ENCODE data around the gene DPY19L3. TPM values are rescaled to one million over a fixed set of nuclear protein-coding genes. Genes with fewer than 3 reads are reported as not detected.

DPY19L3 gene
- total RNA-seq, 2 experiments from 2014 or later: 7.3 to 8.5 TPM

DNA sequence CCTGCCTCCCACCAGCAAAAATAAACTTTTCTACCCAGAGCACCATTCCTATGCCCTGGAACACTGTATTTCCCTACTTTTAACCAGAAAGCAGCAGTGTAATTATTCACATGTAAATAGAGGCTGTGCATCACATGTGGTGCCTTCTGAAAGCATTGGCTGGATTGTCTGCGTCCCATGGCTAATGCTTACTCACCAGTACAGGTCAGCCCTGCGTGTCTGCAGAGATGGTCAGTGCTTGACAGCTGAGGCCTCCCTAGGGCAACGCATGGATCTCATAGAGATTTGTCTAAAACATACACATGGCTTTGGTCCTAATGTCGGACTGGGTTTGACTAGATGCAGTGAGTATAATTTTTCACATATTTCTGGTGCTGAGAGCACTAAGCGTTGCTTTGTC lies 64.2 kb downstream of the DPY19L3 start:
- no peak for DNase-seq
- intact Hi-C loops (cut with DNase I, micrococcal nuclease): no loop called here
- no peak overlapping the region for H3K4me3 ChIP-seq (ENCODE audit: low read length)
- CTCF ChIA-PET: no interaction called here
- TF ChIP-seq, protein P1, sequence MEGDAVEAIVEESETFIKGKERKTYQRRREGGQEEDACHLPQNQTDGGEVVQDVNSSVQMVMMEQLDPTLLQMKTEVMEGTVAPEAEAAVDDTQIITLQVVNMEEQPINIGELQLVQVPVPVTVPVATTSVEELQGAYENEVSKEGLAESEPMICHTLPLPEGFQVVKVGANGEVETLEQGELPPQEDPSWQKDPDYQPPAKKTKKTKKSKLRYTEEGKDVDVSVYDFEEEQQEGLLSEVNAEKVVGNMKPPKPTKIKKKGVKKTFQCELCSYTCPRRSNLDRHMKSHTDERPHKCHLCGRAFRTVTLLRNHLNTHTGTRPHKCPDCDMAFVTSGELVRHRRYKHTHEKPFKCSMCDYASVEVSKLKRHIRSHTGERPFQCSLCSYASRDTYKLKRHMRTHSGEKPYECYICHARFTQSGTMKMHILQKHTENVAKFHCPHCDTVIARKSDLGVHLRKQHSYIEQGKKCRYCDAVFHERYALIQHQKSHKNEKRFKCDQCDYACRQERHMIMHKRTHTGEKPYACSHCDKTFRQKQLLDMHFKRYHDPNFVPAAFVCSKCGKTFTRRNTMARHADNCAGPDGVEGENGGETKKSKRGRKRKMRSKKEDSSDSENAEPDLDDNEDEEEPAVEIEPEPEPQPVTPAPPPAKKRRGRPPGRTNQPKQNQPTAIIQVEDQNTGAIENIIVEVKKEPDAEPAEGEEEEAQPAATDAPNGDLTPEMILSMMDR (IDR thresholded peaks at IDR 0.05): no peak
- ATAC-seq (ENCODE audit: poor library complexity): no peak
- H3K36me3 Mint-ChIP-seq (ENCODE audit: low read depth): peaks cover 7% of the 10 kb centered on the region
- H3K4me1 ChIP-seq (ENCODE audit: insufficient read depth, low read length): no peaks in the 10 kb centered on the region
- no peak overlapping the region for H3K27ac ChIP-seq (ENCODE audit: low read depth in 1 of 2, low read length in 2 of 2)
- no peaks in the 10 kb centered on the region for H3K36me3 ChIP-seq (ENCODE audit: insufficient read depth, low read length)
- POLR2A ChIA-PET: no interaction called here
- no peak overlapping the region for H3K4me3 Mint-ChIP-seq
- H3K27ac Mint-ChIP-seq: no peak overlapping the region
- H3K9me3 ChIP-seq (ENCODE audit: control insufficient read depth in 1 of 2, insufficient read depth in 1 of 2, low read length in 2 of 2): no peaks in the 10 kb centered on the region
- H3K4me1 Mint-ChIP-seq (ENCODE audit: low read depth): peaks cover 6% of the 10 kb centered on the region
- no peaks in the 10 kb centered on the region for H3K9me3 Mint-ChIP-seq
- no peaks in the 10 kb centered on the region for H3K27me3 Mint-ChIP-seq
- no peaks in the 10 kb centered on the region for H3K27me3 ChIP-seq (ENCODE audit: control insufficient read depth in 1 of 2, insufficient read depth in 2 of 2, low read length in 2 of 2)

DNA sequence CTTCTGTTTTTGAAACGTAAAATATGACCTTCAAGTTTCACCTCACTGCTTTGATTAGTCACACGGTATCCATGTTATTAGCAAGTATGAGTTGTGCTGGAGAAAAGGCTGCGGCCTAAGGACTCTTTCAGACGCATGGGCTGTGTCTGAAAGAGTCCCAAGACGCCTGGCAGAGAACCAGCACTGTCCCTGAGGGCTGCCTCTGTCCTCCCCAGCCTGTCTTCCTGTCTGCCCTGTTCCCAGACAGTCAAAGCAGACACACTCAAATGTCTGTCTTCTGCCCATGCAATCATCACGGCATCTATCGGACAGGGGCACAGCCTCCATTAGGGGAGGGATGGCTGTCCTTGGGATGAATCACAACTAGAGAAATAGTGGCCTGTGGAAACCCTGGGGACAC lies 65.5 kb downstream of the DPY19L3 start:
- CTCF ChIA-PET: interaction anchor here (0.7 kb wide), 1 partner anchor 454 kb away, joined by 3 read pairs; no protein-coding TSS in a partner anchor
- Mint-ChIP-seq H3K4me1 (ENCODE audit: low read depth) (peaks cover 6% of the 10 kb centered on the region), H3K27me3 (no peaks in the 10 kb centered on the region), H3K9me3 (no peaks in the 10 kb centered on the region), H3K4me3 (no peak overlapping the region), H3K36me3 (ENCODE audit: low read depth) (peaks cover 7% of the 10 kb centered on the region), H3K27ac (no peak overlapping the region)
- DNase-seq (no peak), ATAC-seq (ENCODE audit: poor library complexity) (no peak)
- Histone ChIP-seq H3K27me3 (ENCODE audit: control insufficient read depth in 1 of 2, insufficient read depth in 2 of 2, low read length in 2 of 2) (no peaks in the 10 kb centered on the region), H3K4me3 (ENCODE audit: low read length) (no peak overlapping the region), H3K36me3 (ENCODE audit: insufficient read depth, low read length) (no peaks in the 10 kb centered on the region), H3K27ac (ENCODE audit: low read depth in 1 of 2, low read length in 2 of 2) (no peak overlapping the region), H3K4me1 (ENCODE audit: insufficient read depth, low read length) (no peaks in the 10 kb centered on the region), H3K9me3 (ENCODE audit: control insufficient read depth in 1 of 2, insufficient read depth in 1 of 2, low read length in 2 of 2) (no peaks in the 10 kb centered on the region)
- TF ChIP-seq, protein P1 (IDR thresholded peaks at IDR 0.05): no peak
- intact Hi-C loops (cut with DNase I, micrococcal nuclease): no loop called here
- POLR2A ChIA-PET: no interaction called here

DNA sequence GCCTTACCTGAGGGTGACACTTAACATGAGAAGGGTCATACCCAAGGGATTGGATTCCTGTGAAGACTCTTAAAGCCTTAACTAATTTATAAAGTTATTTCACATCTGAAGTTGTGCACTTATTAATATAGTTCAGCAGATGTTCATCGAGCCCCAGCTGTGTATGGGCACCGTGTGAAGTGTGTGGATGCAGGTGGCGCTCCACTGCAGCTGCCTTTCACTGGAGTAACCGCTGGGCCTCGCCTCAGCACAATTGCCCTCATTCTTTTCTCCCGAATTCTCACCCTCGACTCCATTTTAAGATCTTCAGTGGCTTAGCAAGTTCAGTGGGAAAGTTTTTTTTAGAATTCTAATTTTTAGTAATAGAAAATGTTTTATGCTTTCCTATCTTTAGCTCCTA lies 66.2 kb downstream of the DPY19L3 start:
- H3K27me3 ChIP-seq (ENCODE audit: control insufficient read depth in 1 of 2, insufficient read depth in 2 of 2, low read length in 2 of 2): no peaks in the 10 kb centered on the region
- DNase-seq: no peak
- H3K4me1 Mint-ChIP-seq (ENCODE audit: low read depth): peaks cover 6% of the 10 kb centered on the region
- no peaks in the 10 kb centered on the region for H3K9me3 ChIP-seq (ENCODE audit: control insufficient read depth in 1 of 2, insufficient read depth in 1 of 2, low read length in 2 of 2)
- ATAC-seq (ENCODE audit: poor library complexity): no peak
- H3K9me3 Mint-ChIP-seq: no peaks in the 10 kb centered on the region
- peaks cover 7% of the 10 kb centered on the region for H3K36me3 Mint-ChIP-seq (ENCODE audit: low read depth)
- ChIA-PET POLR2A (no interaction called here), CTCF (no interaction called here)
- no peaks in the 10 kb centered on the region for H3K36me3 ChIP-seq (ENCODE audit: insufficient read depth, low read length)
- TF ChIP-seq, protein P1 (IDR thresholded peaks at IDR 0.05): no peak
- H3K4me3 ChIP-seq (ENCODE audit: low read length): no peak overlapping the region
- intact Hi-C loops (cut with DNase I, micrococcal nuclease): no loop called here
- no peaks in the 10 kb centered on the region for H3K4me1 ChIP-seq (ENCODE audit: insufficient read depth, low read length)
- no peak overlapping the region for H3K27ac ChIP-seq (ENCODE audit: low read depth in 1 of 2, low read length in 2 of 2)
- H3K4me3 Mint-ChIP-seq: no peak overlapping the region
- no peaks in the 10 kb centered on the region for H3K27me3 Mint-ChIP-seq
- no peak overlapping the region for H3K27ac Mint-ChIP-seq
